Measurements from ENCODE around the gene KLHL7.

DNA sequence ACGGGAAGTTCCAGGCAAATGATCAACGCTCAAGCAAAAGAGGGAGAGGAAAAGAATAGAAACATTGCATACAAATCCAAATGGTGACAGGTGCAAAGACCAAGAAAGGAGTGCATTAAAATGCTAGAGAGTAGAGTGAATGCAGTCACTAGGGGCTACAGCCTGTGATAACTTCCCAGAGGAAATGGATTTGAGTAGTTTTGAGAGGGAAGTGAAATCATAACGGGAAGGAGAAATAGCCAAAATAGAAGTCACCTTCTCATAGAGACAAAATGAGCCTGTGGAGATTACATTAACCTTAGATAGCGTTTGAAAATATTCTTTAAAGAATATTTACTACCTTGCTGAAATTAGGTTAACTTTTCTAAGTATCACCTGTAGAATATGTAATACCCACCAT, 102.7 kb downstream of the KLHL7 start:
- TF ChIP-seq EZH2 (IDR thresholded peaks at IDR 0.05; ENCODE audit: insufficient read depth, poor library complexity, severe bottlenecking) (no peak), EZH2phosphoT487 (IDR thresholded peaks at IDR 0.05; ENCODE audit: insufficient read depth, low read depth) (no peak)
